Fibroblast of lung (primary cell): ENCODE data around the gene SUSD5.

ENCODE experiments used
- CTCF ChIP-seq, 2 donors: IDR thresholded peaks in 1 of 2; conservative IDR thresholded peaks in 1 of 2; 1 replicate in 1 of 2; 2 replicates in 1 of 2; pipeline ENCODE4 v1.5.1; 2011 to 2012; ENCODE audit warnings: low read length in 2 of 2, control low read depth in 1 of 2, inconsistent platforms in 1 of 2, low read depth in 1 of 2, mild to moderate bottlenecking in 1 of 2
- EZH2 ChIP-seq: IDR thresholded peaks from 2 replicates; pipeline ENCODE4 v1.5.1; 2012; ENCODE audit warnings: low read length, control low read depth, mild to moderate bottlenecking; ENCODE audit errors: missing control alignments

- TF ChIP-seq EZH2 (no peak), CTCF (conservative IDR thresholded peaks at IDR 0.05 in 1 of 2, IDR thresholded peaks at IDR 0.05 in 1 of 2; ENCODE audit: low read depth in 1 of 2, low read length in 2 of 2) (no peak)
These were observed 2.6 kb upstream of the SUSD5 start for GRCh38 chr3:33221241-33221640.
